ENCODE data around the gene MCC. TPM values are rescaled to one million over a fixed set of nuclear protein-coding genes. Genes with fewer than 3 reads are reported as not detected.

The MCC gene
- total and polyA plus RNA-seq, 12 donors: 4.2 to 34.1 (median 25.2) TPM

GRCh38 chr5:113031104-113031503 is 457.1 kb downstream of the MCC start:
- no peak for ATAC-seq
- Histone ChIP-seq H3K9me3 (no peaks in the 10 kb centered on the region), H3K27me3 (no peaks in the 10 kb centered on the region), H3K36me3 (peaks cover 0 to 60% (median 26%) of the 10 kb centered on the region in 9 donors), H3K27ac (peak overlapping the region in 3 of 10 donors; percentile 9 to 26 (median 10)), H3K4me3 (no peak overlapping the region), H3K4me1 (peaks cover 3 to 51% (median 34%) of the 10 kb centered on the region in 9 donors)
- no peak for TF ChIP-seq CTCF (IDR thresholded peaks at IDR 0.05)
- DNase-seq: no peak
- WGBS, 2 donors: 80 to 83% methylated on average over 8 of the region's 8 CpGs
- intact Hi-C loops (cut with DNase I): no loop called here

- 63 to 64% methylated on average over 6 of the region's 6 CpGs for WGBS, 2 donors
- ATAC-seq (peak in 3 of 8 donors; percentile 28 to 48 (median 39)), DNase-seq (no peak)
- Histone ChIP-seq H3K4me3 (no peak overlapping the region), H3K4me1 (peaks cover 3 to 48% (median 32%) of the 10 kb centered on the region in 9 donors), H3K27me3 (no peaks in the 10 kb centered on the region), H3K36me3 (peaks cover 0 to 66% (median 30%) of the 10 kb centered on the region in 9 donors), H3K27ac (peak overlapping the region in 1 of 10 donors; percentile 8), H3K9me3 (no peaks in the 10 kb centered on the region)
- intact Hi-C loops (cut with DNase I): no loop called here
- TF ChIP-seq CTCF (IDR thresholded peaks at IDR 0.05): no peak
Measured at GRCh38 chr5:113029614-113030013, 458.6 kb downstream of the MCC start.

- no peak overlapping the region for H3K4me3 ChIP-seq
- 78 to 83% methylated on average over 5 of the region's 5 CpGs for WGBS, 2 donors
- intact Hi-C loops (cut with DNase I): no loop called here
- no peaks in the 10 kb centered on the region for H3K9me3 ChIP-seq
- DNase-seq: no peak
- no peak for TF ChIP-seq CTCF (IDR thresholded peaks at IDR 0.05)
- H3K4me1 ChIP-seq: peaks cover 0 to 39% (median 21%) of the 10 kb centered on the region in 9 donors
- H3K27me3 ChIP-seq: no peaks in the 10 kb centered on the region
- ATAC-seq: no peak
- no peak overlapping the region for H3K27ac ChIP-seq
- peaks cover 0 to 83% (median 30%) of the 10 kb centered on the region in 9 donors for H3K36me3 ChIP-seq
Measured at GRCh38 chr5:113027431-113027830, 460.8 kb downstream of the MCC start.

- no peak for DNase-seq
- Histone ChIP-seq H3K4me3 (no peak overlapping the region), H3K9me3 (no peaks in the 10 kb centered on the region), H3K27me3 (no peaks in the 10 kb centered on the region), H3K4me1 (peaks cover 0 to 39% (median 18%) of the 10 kb centered on the region in 9 donors), H3K27ac (no peak overlapping the region), H3K36me3 (peaks cover 0 to 87% (median 30%) of the 10 kb centered on the region in 9 donors)
- intact Hi-C loops (cut with DNase I): no loop called here
- TF ChIP-seq CTCF (IDR thresholded peaks at IDR 0.05): no peak
- peak in 2 of 8 donors; percentile 21 to 34 for ATAC-seq
- WGBS, 2 donors: 77 to 82% methylated on average over 8 of the region's 8 CpGs
Measured at GRCh38 chr5:113027015-113027414, 461.2 kb downstream of the MCC start.

Data from heart right ventricle (tissue), 16 donors.